GM23248 (cell line): ENCODE measurements around the gene BIRC7. TPM values are rescaled to one million over a fixed set of nuclear protein-coding genes. Genes with fewer than 3 reads are reported as not detected.

Source experiments
- DNase-seq: peaks from one replicate; pipeline ENCODE4 v3.0.0-alpha.2; 2015
- H2AFZ ChIP-seq: fragments of 200-600 bp; sonication (generic); 2 replicates; pipeline ENCODE4 v1.6.1; 2016; ENCODE audit warnings: antibody characterized with exemption
- H3F3A ChIP-seq: fragments of 200-600 bp; sonication (generic); 2 replicates; pipeline ENCODE4 v1.6.1; 2016; ENCODE audit warnings: mild to moderate bottlenecking, antibody characterized with exemption, mixed run types; ENCODE audit not compliant: insufficient read depth
- H3K27ac ChIP-seq: fragments of 200-600 bp; sonication (generic); 2 replicates; pipeline ENCODE4 v1.5.1; 2016; ENCODE audit warnings: mild to moderate bottlenecking
- H3K27me3 ChIP-seq: fragments of 200-600 bp; sonication (generic); replicated peaks from 2 replicates; pipeline ENCODE4 v1.6.1; 2016; ENCODE audit warnings: mild to moderate bottlenecking; ENCODE audit not compliant: insufficient read depth
- H3K36me3 ChIP-seq: fragments of 200-600 bp; sonication (generic); 2 replicates; pipeline ENCODE4 v1.6.1; 2016; ENCODE audit warnings: low read depth, mild to moderate bottlenecking
- H3K4me1 ChIP-seq: fragments of 200-600 bp; sonication (generic); 2 replicates; pipeline ENCODE4 v1.6.1; 2016; ENCODE audit warnings: mild to moderate bottlenecking; ENCODE audit not compliant: insufficient read depth
- H3K4me2 ChIP-seq: fragments of 200-600 bp; sonication (generic); one replicate; pipeline ENCODE4 v1.6.1; 2016; ENCODE audit warnings: mild to moderate bottlenecking; ENCODE audit not compliant: unreplicated experiment
- H3K4me3 ChIP-seq: fragments of 200-600 bp; sonication (generic); 2 replicates; pipeline ENCODE4 v1.5.1; 2016; ENCODE audit warnings: mild to moderate bottlenecking
- H3K79me2 ChIP-seq: fragments of 200-600 bp; sonication (generic); 2 replicates; pipeline ENCODE4 v1.6.1; 2016; ENCODE audit warnings: mild to moderate bottlenecking; ENCODE audit not compliant: insufficient read depth
- H3K9ac ChIP-seq: fragments of 200-600 bp; sonication (generic); 2 replicates; pipeline ENCODE4 v1.6.1; 2016; ENCODE audit warnings: mild to moderate bottlenecking
- H3K9me2 ChIP-seq: fragments of 200-600 bp; sonication (generic); 2 replicates; pipeline ENCODE4 v1.6.1; 2016; ENCODE audit warnings: mixed run types, mild to moderate bottlenecking, moderate library complexity; ENCODE audit not compliant: insufficient read depth
- H3K9me3 ChIP-seq: fragments of 200-600 bp; sonication (generic); one replicate; pipeline ENCODE4 v1.6.1; 2017; ENCODE audit warnings: low read depth
- H4K20me1 ChIP-seq: fragments of 200-600 bp; sonication (generic); 2 replicates; pipeline ENCODE4 v1.6.0; 2016; ENCODE audit not compliant: insufficient read depth
- EZH2 ChIP-seq: fragments of 200-600 bp; sonication (generic); IDR thresholded peaks from 2 replicates; pipeline ENCODE4 v1.6.1; 2018; ENCODE audit warnings: antibody characterized with exemption, mild to moderate bottlenecking; ENCODE audit not compliant: insufficient read depth, poor library complexity, severe bottlenecking
- EZH2phosphoT487 ChIP-seq: fragments of 200-600 bp; sonication (generic); IDR thresholded peaks from 2 replicates; pipeline ENCODE4 v1.6.1; 2018; ENCODE audit warnings: antibody characterized with exemption, moderate library complexity, mild to moderate bottlenecking, low read depth; ENCODE audit not compliant: insufficient read depth
- WGBS, 2 experiments: methylation state at CpG; one replicate each; pipeline ENCODE4 v1.1.6; 2015 to 2017; ENCODE audit warnings: low lambda C conversion rate in 2 of 2, low coverage in 1 of 2; ENCODE audit errors: missing lambda C conversion rate in 2 of 2; 5-methylcytosine and 5-hydroxymethylcytosine counted together
- in situ Hi-C: fragments of 300-500 bp; cut with MboI; formaldehyde crosslinking; loops from 2 replicates; pipeline ENCODE4 v1.15.0; 2020
- polyA plus RNA-seq: library from polyadenylated mRNA; unstranded; fragments of >200 nt; fragmentation: Nextera tagmentation; extraction: Ambion mirVana; gene quantifications from 2 replicates; pipeline ENCODE4 v1.2.1, GENCODE V29; 2016
- total RNA-seq: library from RNA; depleted of rRNA; stranded (reverse); fragments of >200 nt; shearing (Covaris generic); gene quantifications from 2 replicates; pipeline ENCODE4 v1.2.3, GENCODE V29; 2014

BIRC7 gene
- total and polyA plus RNA-seq, 2 experiments from 2014 or later, result not detected

DNA sequence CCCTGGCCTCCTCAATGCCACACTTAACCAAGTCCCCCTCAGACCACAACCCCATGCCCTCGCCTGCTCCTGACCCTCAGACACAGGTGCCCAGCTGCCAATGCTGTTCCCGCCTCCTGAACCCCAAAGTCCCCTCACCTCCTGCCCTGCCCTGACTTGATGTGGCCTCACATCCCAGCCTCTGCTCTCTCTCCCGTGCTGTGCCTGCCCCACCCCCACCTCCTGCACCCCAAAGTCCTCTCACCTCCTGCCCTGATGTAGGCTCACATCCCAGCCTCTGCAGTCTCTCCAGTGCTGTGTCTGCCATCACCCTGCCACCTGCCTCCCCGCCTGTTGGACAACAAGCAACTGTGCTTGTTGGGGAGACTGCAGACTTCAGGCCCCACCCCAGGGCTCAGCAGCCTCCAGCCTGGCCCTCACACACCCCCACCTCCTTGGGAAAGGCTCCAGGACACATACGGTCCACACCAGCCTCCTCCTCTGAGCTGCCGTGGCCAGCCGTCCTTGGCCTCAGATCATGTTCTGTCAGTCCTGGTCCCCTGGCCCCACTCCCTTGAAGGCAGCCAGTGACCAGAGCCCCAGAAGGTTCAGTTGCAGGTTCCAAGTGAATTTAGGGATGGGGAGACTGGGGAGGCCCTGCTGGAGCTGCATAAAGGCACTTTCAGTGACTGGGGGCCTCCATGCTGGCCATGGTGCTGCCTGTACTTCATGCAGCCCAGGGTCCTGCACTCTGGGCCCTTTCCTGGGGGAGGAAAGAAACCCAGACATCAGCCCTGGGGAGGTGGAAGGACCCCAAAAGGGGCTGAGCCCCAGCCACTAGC, 48.2 kb upstream of the BIRC7 start:
- Histone ChIP-seq H3K36me3 (no peaks in the 10 kb centered on the region), H3K9me3 (no peaks in the 10 kb centered on the region), H3K9me2 (no peaks in the 10 kb centered on the region), H3K27me3 (0 out of 2 replicates have a peak, but pooled peaks cover 5% of the 10 kb centered on the region), H3K27ac (no peak overlapping the region), H3K9ac (no peak overlapping the region), H3F3A (no peaks in the 10 kb centered on the region), H3K4me1 (no peaks in the 10 kb centered on the region; the same call in 1 of the 2 replicates), H3K4me3 (no peak overlapping the region), H3K4me2 (no peak overlapping the region), H3K79me2 (no peaks in the 10 kb centered on the region), H4K20me1 (no peaks in the 10 kb centered on the region), H2AFZ (no peak overlapping the region)
- 64 to 71% methylated on average over 7 of the region's 7 CpGs for WGBS, 2 experiments
- no peak for TF ChIP-seq EZH2
- no peak for TF ChIP-seq EZH2phosphoT487
- in situ Hi-C loops, result no loop called here
- DNase-seq, result no peak

DNA sequence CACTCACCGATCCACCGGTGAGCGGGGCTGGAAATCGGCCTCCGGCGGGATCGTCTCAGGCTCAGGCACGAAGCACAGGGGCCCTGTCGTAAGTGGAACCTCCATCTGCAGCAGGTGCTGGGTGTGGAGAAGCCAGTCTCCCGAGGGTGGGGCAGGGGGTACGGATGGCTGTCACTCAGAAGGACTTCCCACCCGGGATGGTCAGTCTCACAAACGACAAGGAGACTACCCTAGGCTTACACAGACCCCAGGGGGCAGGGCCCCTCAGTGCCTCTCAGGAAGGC, 47.6 kb upstream of the BIRC7 start:
- in situ Hi-C loops, result no loop called here
- no peak for TF ChIP-seq EZH2
- TF ChIP-seq EZH2phosphoT487, result no peak
- no peaks in the 10 kb centered on the region; the same call in 1 of the 2 replicates for H3K4me1 ChIP-seq

DNA sequence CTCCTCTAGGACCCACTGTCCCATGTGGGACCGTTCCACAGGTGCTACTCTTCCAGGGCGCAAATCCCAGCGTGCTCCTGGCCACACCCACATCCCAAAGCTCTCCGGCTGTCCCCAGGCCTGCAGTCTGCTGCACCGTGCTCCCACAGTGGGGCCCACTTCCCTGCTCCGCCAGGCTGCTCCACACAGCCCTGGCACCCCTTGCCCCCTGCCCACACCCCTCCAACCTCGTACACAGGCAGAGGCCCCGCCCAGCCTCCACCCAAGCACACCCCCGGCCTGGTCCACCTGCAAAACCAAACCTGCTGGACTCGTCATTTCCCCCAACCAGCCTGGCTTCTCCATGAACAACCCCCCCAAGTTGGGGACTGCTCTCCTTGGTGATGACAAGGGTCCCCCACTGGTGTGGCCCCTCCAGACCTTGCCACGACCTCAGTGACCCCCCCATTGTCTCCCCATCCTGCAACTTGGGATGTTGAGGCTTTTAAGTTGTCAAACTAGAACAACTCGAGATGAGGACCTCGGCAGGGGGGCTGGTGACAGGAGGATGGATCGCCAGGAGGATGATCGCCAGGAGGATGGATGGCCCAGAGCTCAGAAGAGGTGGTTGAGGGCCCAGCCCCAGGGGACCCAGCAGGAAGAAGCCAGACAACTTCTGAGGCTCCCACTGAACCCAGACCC, 46.9 kb upstream of the BIRC7 start:
- TF ChIP-seq EZH2phosphoT487 (no peak), EZH2 (no peak)
- no peaks in the 10 kb centered on the region for H3K79me2 ChIP-seq
- no peak overlapping the region for H3K4me3 ChIP-seq
- no peak for DNase-seq
- no peaks in the 10 kb centered on the region for H3F3A ChIP-seq
- H3K4me2 ChIP-seq, result no peak overlapping the region
- no peaks in the 10 kb centered on the region for H4K20me1 ChIP-seq
- H3K9ac ChIP-seq, result no peak overlapping the region
- H3K9me2 ChIP-seq, result no peaks in the 10 kb centered on the region
- H3K27me3 ChIP-seq, result no peaks in the 10 kb centered on the region
- no peaks in the 10 kb centered on the region; the same call in 1 of the 2 replicates for H3K4me1 ChIP-seq
- in situ Hi-C loops, result no loop called here
- no peaks in the 10 kb centered on the region for H3K36me3 ChIP-seq
- H3K9me3 ChIP-seq, result no peaks in the 10 kb centered on the region
- no peak overlapping the region for H2AFZ ChIP-seq
- no peak overlapping the region for H3K27ac ChIP-seq
- WGBS, 2 experiments, result 42 to 50% methylated on average over 7 to 15 of the region's 15 CpGs

More for the DNA sequence above, 47.6 kb upstream of the BIRC7 start:
- Histone ChIP-seq H3K9me3 (no peaks in the 10 kb centered on the region), H3K27me3 (no peaks in the 10 kb centered on the region), H3K9ac (no peak overlapping the region), H3K4me3 (no peak overlapping the region), H3K9me2 (no peaks in the 10 kb centered on the region), H4K20me1 (no peaks in the 10 kb centered on the region), H3F3A (no peaks in the 10 kb centered on the region), H2AFZ (no peak overlapping the region), H3K27ac (no peak overlapping the region), H3K4me2 (no peak overlapping the region), H3K36me3 (no peaks in the 10 kb centered on the region), H3K79me2 (no peaks in the 10 kb centered on the region)
- WGBS, 2 experiments, result 76 to 83% methylated on average over 11 to 13 of the region's 13 CpGs
- no peak for DNase-seq

DNA sequence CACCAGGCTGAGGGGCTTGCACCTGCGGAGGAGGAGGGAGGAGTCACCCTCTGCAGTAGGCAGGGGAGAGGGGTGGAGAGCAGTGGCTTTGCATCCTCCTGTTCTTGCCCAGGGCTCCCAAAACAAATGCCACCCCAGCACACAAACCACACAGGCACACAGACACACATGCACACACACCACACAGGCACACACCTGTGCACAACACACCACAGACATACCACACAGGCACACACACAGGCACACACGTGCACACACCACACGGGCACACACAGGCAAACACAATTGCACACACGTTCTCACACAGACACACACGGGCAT, 46.4 kb upstream of the BIRC7 start:
- Histone ChIP-seq H3K27me3 (no peaks in the 10 kb centered on the region), H3K4me3 (no peak overlapping the region), H4K20me1 (no peaks in the 10 kb centered on the region), H3K9me3 (no peaks in the 10 kb centered on the region), H3K36me3 (no peaks in the 10 kb centered on the region), H3K27ac (no peak overlapping the region), H3K4me1 (no peaks in the 10 kb centered on the region; the same call in 1 of the 2 replicates), H3K9ac (no peak overlapping the region), H2AFZ (no peak overlapping the region), H3F3A (no peaks in the 10 kb centered on the region), H3K9me2 (no peaks in the 10 kb centered on the region), H3K4me2 (no peak overlapping the region), H3K79me2 (no peaks in the 10 kb centered on the region; the same call in 1 of the 2 replicates)
- in situ Hi-C loops, result no loop called here
- no peak for DNase-seq
- no peak for TF ChIP-seq EZH2phosphoT487
- TF ChIP-seq EZH2, result no peak
- 69 to 74% methylated on average over 4 to 5 of the region's 5 CpGs for WGBS, 2 experiments
